22Rv1 (cell line): ENCODE data around the gene RAC2.

Experiments
- H3K27ac ChIP-seq: fragments of 450-650 bp; 2 replicates; pipeline ENCODE4 v1.5.1; 2017
- CTCF ChIP-seq: fragments of 450-650 bp; IDR thresholded peaks from 2 replicates; pipeline ENCODE4 v1.5.1; 2017; ENCODE audit warnings: mild to moderate bottlenecking
- ZFX ChIP-seq: fragments of 450-650 bp; IDR thresholded peaks from 2 replicates; pipeline ENCODE4 v1.6.1; 2017; ENCODE audit warnings: antibody characterized with exemption, borderline replicate concordance

The RAC2 gene

GRCh38 chr22:37231406-37232139, 12.5 kb downstream of the RAC2 start:
- no peak for TF ChIP-seq CTCF
- no peak for TF ChIP-seq ZFX
- H3K27ac ChIP-seq, result no peak overlapping the region

DNA sequence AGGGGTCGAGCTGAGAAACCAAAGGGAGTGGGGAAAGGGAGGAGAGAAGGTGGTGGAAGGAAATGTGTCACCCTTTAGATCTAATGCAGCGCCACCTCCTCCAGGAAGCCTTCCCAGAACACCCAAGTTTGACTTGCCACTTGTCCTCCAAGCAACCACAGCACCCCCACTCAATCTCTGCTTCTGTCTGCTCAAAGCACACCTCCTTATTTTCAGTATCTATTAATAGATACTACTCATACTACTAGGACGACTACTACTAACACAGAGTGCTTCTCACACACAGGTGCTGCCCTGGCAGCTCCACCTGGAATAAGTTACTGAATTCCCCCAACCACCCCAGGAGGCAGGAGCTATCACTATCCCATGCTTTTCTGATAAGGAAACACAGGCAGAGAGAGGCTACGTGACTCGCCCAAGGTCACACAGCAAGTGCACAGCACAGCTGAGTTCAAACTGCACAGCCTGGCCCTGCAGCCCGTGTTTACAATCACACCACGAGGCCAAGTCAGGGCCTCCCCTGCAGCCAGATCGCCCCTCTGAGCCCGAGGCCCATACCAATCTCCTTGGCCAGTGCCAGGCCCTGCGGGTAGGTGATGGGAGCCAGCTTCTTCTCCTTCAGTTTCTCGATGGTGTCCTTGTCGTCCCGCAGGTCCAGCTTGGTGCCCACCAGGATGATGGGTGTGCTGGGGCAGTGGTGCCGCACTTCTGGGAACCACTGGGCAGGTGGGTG, 13.2 kb downstream of the RAC2 start:
- no peak for TF ChIP-seq CTCF
- H3K27ac ChIP-seq, result no peak overlapping the region

GRCh38 chr22:37229805-37230672, 14.0 kb downstream of the RAC2 start:
- TF ChIP-seq ZFX (no peak), CTCF (no peak)
- H3K27ac ChIP-seq, result no peak overlapping the region

DNA sequence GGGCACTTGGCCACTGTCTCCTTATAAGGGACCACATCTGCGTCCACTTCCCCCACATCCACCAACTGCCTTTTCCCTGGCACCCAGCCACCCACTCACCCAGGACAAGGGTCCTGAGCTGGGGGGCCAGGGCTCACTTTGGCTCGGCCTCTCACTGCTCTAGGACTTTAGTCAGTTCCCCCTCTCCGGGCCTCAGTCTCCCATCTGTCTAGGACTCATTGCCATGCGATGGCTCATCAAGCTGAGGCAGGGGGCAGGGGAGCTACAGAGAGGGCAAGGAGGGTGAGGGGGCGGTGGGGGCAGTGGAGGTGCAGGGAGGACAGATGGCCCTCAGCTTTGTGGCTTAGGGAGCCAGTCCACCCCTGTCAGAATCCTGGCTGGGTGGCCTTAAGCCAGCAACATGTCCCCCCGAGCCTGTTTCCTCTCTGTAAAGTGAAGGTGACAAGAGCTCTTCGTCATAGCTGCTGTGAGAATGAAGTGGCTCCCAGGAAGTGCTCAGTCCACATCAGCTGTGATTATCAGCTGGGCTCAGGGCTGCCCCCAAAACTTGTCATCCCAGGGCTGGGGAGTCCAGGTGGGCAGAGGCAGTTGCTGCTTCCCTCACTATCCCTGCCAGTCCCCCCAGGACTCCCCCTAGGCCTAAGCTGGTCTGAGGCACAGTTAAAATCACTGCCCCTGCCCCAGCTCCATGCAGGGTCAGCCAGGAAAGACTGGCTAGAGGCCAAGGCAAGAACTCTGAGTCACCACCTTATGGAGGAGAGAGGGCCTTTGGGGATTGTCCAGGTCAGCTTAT, 14.9 kb downstream of the RAC2 start:
- no peak overlapping the region for H3K27ac ChIP-seq
- TF ChIP-seq CTCF, result no peak
- no peak for TF ChIP-seq ZFX

DNA sequence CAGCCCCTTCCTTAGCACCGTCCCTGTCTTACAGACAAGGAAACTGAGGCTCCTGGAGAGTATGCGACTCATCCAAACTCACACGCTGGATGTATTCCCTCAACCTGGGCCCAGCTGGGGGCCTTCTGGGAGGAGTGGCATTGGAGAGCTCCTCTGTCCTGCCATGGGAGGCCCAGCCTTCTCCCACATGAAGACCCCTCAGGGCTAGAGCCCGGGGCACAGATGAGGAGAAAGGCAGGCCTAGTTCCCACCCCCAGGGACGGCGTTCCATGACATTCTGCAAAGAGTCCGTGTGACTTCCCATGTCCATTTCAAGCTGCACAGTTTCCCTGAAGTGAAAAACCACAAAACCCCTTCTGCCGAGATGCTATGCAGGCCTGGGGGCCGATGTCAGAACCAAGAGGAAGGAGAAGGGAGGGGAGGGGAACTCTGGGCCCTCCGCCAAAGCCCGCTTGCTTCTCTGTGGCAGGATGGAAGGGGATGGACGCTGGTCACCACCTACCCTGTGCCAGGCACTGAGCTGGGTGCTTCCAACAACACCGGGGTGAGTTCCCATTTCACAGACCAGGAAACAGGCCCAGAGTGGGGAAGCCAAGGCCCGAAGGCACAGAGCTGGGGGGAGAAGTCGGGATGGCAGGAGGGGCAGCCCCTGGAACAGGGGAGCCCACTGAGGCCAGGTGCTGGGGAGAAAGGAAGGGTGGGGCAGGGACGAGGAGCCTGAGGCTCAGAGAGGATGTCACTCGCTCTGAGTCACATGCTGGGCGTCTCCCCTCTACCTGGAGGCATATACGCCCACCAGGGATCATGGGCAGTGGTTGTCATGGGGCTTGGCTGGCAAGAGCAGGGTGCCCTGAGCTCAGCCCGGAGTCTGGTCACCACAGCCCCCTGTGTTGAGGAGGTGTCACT, 15.7 kb downstream of the RAC2 start:
- H3K27ac ChIP-seq, result no peak overlapping the region
- TF ChIP-seq CTCF (no peak), ZFX (no peak)

- H3K27ac ChIP-seq, result no peak overlapping the region
- TF ChIP-seq ZFX (no peak), CTCF (no peak)
Measured at GRCh38 chr22:37226514-37226913, 17.6 kb downstream of the RAC2 start.
